Measurements from ENCODE around the gene ZNF417.
"Not testable (repeated sequence)": the region's sequence is repeated elsewhere in the genome, so short reads cannot be mapped to it uniquely, and the experiment has no call there.

ZNF417 gene

DNA sequence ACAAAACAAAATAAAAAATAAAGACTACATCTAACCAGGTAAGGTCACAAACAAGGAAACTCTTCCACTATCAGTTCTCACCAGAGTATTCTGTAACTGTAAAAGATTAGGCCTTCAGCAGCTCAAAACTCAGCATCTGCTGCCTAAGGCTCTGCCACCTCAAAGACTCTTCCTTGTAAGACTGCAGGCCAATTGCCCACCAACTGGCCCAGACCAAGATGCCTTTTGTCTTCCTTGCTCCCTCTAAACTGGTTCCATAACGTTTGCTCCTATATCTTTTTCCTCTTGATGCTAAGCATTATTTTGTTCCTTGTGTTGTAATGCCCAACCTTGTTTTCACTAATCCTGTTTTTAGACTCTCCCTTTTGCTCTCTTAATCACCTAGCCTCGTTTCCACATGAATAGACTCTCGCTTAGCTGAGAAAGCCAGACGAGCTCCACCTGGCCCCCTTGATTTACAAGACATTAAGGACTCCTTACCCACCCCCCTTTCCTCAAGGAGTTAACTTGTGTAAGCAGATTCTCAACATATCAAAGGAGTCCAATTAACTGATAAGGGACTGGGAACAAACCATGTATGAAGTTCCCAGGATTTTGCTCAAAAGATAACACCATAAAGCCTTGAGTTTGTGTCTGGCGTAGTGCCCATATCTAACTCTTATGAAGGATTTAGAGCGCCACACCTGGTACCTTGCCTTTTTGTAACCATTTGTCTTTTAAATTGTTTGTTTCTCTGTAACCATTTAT lies 29.0 kb downstream of the ZNF417 start:
- no peak for DNase-seq

DNA sequence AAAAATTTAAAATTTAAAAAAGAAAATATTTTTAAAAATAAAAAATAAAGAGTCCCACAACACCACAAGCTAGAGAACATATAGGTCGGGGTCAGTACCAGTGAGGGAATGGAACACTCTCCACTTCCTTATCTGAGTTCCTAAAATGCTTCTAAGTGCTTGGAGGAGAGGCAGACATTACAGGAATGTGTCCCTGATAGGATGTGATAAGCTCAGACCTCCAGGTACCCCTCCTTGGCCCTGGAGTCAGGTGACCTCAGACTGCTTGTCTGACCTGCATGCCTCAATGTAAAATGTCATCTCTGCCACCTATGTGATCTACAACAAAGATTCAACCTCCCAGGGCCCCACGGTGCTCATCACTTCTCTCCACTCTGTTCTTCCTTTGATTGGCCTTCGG lies 30.3 kb downstream of the ZNF417 start:
- DNase-seq: no peak

DNA sequence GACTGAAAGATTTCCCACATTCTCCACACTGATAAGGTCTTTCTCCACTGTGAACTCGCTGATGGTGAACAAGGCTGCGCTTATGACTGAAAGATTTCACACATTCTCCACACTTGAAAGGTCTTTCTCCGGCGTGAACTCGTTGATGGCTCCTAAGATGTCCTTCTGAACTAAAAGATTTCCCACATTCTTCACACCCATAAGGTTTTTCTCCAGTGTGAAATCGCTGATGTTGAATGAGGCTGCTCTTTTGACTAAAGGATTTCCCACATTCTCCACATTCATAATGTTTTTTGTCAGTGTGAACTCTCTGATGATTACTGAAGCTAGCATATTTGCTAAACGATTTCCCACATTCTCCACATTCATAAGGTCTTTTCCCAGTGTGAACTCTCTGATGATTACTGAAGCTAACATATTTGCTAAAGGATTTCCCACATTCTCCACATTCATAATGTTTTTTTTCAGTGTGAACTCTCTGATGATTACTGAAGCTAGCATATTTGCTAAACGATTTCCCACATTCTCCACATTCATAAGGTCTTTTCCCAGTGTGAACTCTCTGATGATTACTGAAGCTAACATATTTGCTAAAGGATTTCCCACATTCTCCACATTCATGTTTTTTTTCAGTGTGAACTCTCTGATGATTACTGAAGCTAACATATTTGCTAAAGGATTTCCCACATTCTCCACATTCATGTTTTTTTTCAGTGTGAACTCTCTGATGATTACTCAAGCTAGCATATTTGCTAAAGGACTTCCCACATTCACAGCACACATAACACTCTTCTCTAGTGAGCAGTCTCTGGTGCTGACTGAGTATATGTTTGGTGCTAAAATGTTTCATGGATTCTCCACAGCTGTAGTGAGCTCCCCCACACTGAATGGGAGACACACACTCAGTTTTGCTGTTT lies 42.3 kb downstream of the ZNF417 start:
- DNase-seq: not testable (repeated sequence)

DNA sequence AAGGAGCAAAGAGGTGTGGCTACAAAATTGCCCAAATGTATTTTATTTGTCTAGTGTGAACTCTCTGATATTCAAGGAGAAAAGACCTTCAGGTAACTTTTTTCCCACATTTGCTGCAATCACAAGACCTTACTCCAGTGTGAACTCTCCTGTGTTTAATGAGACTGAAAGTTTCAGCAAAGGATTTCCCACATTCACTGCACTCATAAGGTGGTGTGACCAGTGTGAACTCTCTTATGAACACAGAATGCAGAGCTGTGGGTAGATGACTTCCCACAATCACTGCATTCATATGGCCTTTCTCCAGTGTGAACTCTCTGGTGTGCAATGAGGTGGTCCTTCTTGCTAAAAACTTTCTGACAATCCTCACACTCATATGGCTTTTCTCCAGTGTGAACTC lies 43.9 kb downstream of the ZNF417 start:
- DNase-seq: no peak

DNA sequence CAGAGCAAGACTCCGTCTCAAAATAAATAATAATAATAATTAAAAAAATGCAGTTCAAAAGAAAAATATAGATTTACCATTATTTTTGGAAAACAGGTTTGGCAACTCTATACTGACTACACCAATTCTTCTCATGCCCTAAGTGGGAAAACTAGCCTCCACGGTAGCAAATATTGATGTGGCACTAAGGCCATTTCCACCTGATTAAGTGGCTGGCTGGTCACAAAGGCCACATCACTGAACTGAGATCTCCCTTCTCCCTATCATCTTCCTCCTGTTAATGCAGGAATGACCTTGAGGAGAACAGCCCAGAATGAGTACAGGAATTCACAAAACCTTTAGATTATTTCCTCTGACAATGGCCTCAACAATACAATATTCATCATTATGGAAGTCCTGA lies 46.2 kb downstream of the ZNF417 start:
- DNase-seq: no peak

DNA sequence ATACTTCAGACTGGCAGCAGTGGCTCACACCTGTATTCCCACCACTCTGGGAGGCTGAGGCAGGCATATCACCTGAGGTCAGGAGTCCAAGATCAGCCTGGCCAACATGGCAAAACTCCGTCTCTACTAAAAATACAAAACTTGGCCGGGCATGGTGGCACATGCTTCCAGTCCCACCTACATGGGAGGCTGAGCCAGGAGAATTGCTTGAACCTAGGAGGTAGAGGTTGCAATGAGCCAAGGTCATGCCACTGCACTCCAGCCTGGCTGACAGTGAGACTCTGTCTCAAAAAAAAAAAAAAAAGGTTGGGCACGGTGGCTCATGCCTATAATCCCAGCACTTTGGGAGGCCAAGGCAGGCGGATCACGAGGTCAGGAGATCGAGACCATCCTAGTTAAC lies 46.7 kb downstream of the ZNF417 start:
- DNase-seq: not testable (repeated sequence)

DNA sequence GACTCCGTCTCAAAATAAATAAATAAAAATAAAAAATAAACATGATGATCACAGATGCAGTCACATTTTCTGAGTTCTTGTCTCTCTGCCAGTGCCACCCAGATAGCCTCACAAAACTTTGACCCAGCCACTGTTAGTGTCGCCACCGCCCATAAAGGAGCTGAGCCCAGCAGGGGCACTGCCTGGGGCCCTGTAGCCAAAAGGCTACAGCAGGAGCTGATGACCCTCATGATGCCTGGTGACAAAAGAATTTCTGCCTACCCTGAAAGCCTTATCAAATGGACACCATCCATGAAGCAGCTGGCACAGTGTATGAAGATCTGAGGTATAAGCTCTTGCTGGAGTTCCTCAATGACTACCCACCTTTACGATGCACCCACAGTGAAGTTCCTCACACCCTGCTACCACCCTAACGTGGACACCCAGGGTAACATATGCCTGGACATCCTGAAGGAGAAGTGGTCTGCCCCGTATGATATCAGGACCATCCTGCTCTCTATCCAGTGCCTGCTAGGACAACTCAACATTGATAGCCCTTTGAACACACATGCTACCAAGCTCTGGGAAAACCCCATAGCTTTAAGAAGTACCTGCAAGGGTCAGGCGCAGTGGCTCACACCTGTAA lies 48.4 kb downstream of the ZNF417 start:
- DNase-seq: no peak

Data from NCI-H526 (cell line).